Fibroblast of lung (primary cell): ENCODE results near the gene FEM1C. TPM values are rescaled to one million over a fixed set of nuclear protein-coding genes. Genes with fewer than 3 reads are reported as not detected.

Source experiments
- DNase-seq, 2 donors: peaks; one replicate each; pipeline versions ENCODE4 v3.0.0 to v3.0.0-alpha.2; 2010; ENCODE audit warnings: low read depth in 2 of 2
- H2AFZ ChIP-seq: 2 replicates; pipeline ENCODE4 v1.5.1; 2012; ENCODE audit warnings: low read length, control low read depth, inconsistent platforms
- H3K27ac ChIP-seq: 2 replicates; pipeline ENCODE4 v1.5.1; 2011; ENCODE audit warnings: low read length, control low read depth; ENCODE audit not compliant: insufficient read depth
- H3K27me3 ChIP-seq: 2 replicates; pipeline ENCODE4 v1.5.1; 2011; ENCODE audit warnings: mild to moderate bottlenecking, low read length; ENCODE audit not compliant: control insufficient read depth, insufficient read depth
- H3K36me3 ChIP-seq: 2 replicates; pipeline ENCODE4 v1.5.1; 2011; ENCODE audit warnings: low read length; ENCODE audit not compliant: control insufficient read depth, insufficient read depth
- H3K4me1 ChIP-seq: 2 replicates; pipeline ENCODE4 v1.5.1; 2011; ENCODE audit warnings: low read length; ENCODE audit not compliant: control insufficient read depth, insufficient read depth; ENCODE audit errors: extremely low read depth
- H3K4me2 ChIP-seq: 2 replicates; pipeline ENCODE4 v1.5.1; 2011; ENCODE audit warnings: low read length, control low read depth; ENCODE audit not compliant: insufficient read depth; ENCODE audit errors: extremely low read depth
- H3K4me3 ChIP-seq, 4 experiments: fragments of 200-600 bp in 1 of 4; sonication (generic) in 1 of 4; replicated peaks in 1 of 4; 2 replicates each; pipeline ENCODE4 v1.5.1; 2011 to 2016; ENCODE audit warnings: low read length in 4 of 4, low read depth in 3 of 4, mild to moderate bottlenecking in 3 of 4, control low read depth in 2 of 4, inconsistent platforms in 1 of 4, mixed read lengths in 1 of 4; ENCODE audit not compliant: insufficient read depth in 1 of 4; ENCODE audit errors: control extremely low read depth in 1 of 4
- H3K79me2 ChIP-seq: 2 replicates; pipeline ENCODE4 v1.5.1; 2012; ENCODE audit warnings: mild to moderate bottlenecking, low read length, inconsistent platforms; ENCODE audit not compliant: control insufficient read depth, insufficient read depth
- H3K9ac ChIP-seq: 2 replicates; pipeline ENCODE4 v1.5.1; 2011; ENCODE audit warnings: mild to moderate bottlenecking, low read length, control low read depth; ENCODE audit not compliant: insufficient read depth
- H3K9me3 ChIP-seq: 2 replicates; pipeline ENCODE4 v1.5.1; 2012; ENCODE audit warnings: low read depth, low read length; ENCODE audit not compliant: control insufficient read depth, insufficient read depth
- H4K20me1 ChIP-seq: 2 replicates; pipeline ENCODE4 v1.5.1; 2011; ENCODE audit warnings: low read length; ENCODE audit not compliant: control insufficient read depth, insufficient read depth; ENCODE audit errors: extremely low read depth
- EZH2 ChIP-seq: IDR thresholded peaks from 2 replicates; pipeline ENCODE4 v1.5.1; 2012; ENCODE audit warnings: low read length, control low read depth, mild to moderate bottlenecking; ENCODE audit errors: missing control alignments
- polyA plus RNA-seq, 2 donors: library from polyadenylated mRNA; depleted of rRNA in 1 of 2; stranded (reverse) in 1 of 2; unstranded in 1 of 2; fragments of >200 nt; gene quantifications; 2 replicates each; pipeline ENCODE4 v1.2.1, GENCODE V29; 2011 to 2012; ENCODE audit warnings: missing spikeins in 1 of 2
- total RNA-seq: library from RNA; depleted of rRNA; stranded (reverse); fragments of >200 nt; gene quantifications from 2 replicates; pipeline ENCODE4 v1.2.1, GENCODE V29; 2014
- TF ChIP-seq, protein P1 (sequence below), 2 donors: IDR thresholded peaks in 1 of 2; conservative IDR thresholded peaks in 1 of 2; 1 replicate in 1 of 2; 2 replicates in 1 of 2; pipeline ENCODE4 v1.5.1; 2011 to 2012; ENCODE audit warnings: low read length in 2 of 2, control low read depth in 1 of 2, inconsistent platforms in 1 of 2, low read depth in 1 of 2, mild to moderate bottlenecking in 1 of 2

Gene FEM1C
- total and polyA plus RNA-seq, 2 donors (not counting 1 experiment from before 2014, with no cell fraction given) = 26.4 to 53.2 TPM

DNA sequence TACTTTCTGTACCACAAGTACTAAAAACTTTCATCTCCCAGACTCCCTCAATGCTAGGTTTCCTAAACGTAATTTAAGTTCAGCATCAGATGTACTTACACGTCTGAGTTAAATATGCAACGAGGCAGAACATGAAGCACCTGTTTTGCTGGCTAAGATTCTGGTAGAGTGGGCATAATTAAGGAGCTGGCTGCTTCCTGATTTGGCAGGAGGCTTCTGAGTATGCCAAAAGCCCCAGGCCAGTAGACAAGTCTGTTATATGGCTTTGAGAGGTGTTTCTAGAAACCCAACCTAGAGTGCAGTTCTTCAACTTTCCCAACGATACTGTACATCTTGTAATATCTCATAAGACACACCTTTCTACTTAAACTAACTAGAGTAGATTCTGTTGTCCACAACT is 44.1 kb upstream of the FEM1C start:
- Histone ChIP-seq H3K4me3 (no peak overlapping the region), H3K27me3 (no peaks in the 10 kb centered on the region), H3K9ac (no peak overlapping the region), H4K20me1 (no peaks in the 10 kb centered on the region), H3K27ac (no peak overlapping the region), H3K9me3 (no peaks in the 10 kb centered on the region), H3K36me3 (no peaks in the 10 kb centered on the region), H2AFZ (no peak overlapping the region), H3K79me2 (peaks cover 54% of the 10 kb centered on the region), H3K4me2 (no peak overlapping the region), H3K4me1 (peaks cover 3% of the 10 kb centered on the region)
- DNase-seq = no peak
- TF ChIP-seq, protein P1, sequence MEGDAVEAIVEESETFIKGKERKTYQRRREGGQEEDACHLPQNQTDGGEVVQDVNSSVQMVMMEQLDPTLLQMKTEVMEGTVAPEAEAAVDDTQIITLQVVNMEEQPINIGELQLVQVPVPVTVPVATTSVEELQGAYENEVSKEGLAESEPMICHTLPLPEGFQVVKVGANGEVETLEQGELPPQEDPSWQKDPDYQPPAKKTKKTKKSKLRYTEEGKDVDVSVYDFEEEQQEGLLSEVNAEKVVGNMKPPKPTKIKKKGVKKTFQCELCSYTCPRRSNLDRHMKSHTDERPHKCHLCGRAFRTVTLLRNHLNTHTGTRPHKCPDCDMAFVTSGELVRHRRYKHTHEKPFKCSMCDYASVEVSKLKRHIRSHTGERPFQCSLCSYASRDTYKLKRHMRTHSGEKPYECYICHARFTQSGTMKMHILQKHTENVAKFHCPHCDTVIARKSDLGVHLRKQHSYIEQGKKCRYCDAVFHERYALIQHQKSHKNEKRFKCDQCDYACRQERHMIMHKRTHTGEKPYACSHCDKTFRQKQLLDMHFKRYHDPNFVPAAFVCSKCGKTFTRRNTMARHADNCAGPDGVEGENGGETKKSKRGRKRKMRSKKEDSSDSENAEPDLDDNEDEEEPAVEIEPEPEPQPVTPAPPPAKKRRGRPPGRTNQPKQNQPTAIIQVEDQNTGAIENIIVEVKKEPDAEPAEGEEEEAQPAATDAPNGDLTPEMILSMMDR (conservative IDR thresholded peaks at IDR 0.05 in 1 of 2, IDR thresholded peaks at IDR 0.05 in 1 of 2; ENCODE audit: low read depth in 1 of 2, low read length in 2 of 2) = no peak
- TF ChIP-seq EZH2 = no peak

DNA sequence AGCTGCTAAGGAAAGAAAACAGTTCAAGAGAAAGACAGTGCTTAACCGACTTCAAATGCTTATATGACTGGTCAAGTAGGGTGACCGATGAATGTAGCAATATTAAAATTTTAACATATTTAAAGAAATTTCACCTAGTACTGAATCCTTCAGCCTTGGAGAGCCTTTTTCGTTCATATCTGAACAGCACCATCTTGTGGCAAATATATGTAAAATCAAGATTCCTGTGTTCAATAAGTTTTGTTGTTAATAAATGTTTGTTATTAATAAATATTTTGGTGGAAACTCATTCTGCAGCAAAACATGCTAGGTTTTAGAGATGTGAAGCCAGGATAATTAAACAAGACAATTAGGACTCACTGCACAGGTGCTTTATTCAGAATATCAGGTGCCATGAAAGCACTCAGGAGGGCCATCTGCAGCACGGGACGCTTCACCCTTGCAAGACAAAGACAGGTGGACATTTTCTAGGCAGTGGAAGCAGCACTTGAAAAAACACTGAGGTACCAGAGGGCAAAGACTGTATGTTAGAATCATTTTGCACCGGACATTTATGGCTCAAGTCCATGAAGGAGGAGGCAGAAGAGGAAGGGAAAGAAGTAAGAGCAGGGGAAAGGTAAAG is 42.1 kb upstream of the FEM1C start:
- no peak for TF ChIP-seq EZH2
- TF ChIP-seq, protein P1 (conservative IDR thresholded peaks at IDR 0.05 in 1 of 2, IDR thresholded peaks at IDR 0.05 in 1 of 2; ENCODE audit: low read depth in 1 of 2, low read length in 2 of 2) = peak; percentile 32 to 37
- Histone ChIP-seq H3K27ac (no peak overlapping the region), H3K4me2 (no peak overlapping the region), H4K20me1 (no peaks in the 10 kb centered on the region), H3K9ac (no peak overlapping the region), H3K4me1 (peaks cover 4% of the 10 kb centered on the region), H3K4me3 (no peak overlapping the region), H3K36me3 (no peaks in the 10 kb centered on the region), H3K79me2 (peaks cover 59% of the 10 kb centered on the region), H2AFZ (no peak overlapping the region), H3K27me3 (no peaks in the 10 kb centered on the region), H3K9me3 (no peaks in the 10 kb centered on the region)
- peak; percentile 29 to 71 for DNase-seq

DNA sequence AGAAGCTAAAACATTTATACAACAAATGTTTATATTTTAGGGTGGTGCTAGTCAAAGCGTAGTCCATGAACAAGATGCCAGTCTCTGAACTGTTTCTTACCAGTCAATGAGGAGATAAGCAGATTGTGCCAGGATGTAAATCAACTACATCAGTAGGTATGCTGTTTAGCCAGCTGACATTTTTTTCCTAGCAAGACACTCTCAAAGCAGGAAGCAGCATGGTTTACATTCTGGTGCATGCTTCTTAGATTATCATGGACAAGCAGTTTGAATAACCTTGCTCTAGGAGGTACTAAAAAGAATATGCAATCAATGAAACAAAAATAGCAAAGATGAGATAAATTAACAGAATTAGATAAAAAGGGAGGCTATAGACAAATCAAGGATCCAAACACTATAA is 40.7 kb upstream of the FEM1C start:
- no peak overlapping the region for H3K27ac ChIP-seq
- H3K9me3 ChIP-seq = no peaks in the 10 kb centered on the region
- no peak overlapping the region for H3K9ac ChIP-seq
- DNase-seq = no peak
- H2AFZ ChIP-seq = no peak overlapping the region
- H3K4me3 ChIP-seq = no peak overlapping the region
- TF ChIP-seq, protein P1 (conservative IDR thresholded peaks at IDR 0.05 in 1 of 2, IDR thresholded peaks at IDR 0.05 in 1 of 2; ENCODE audit: low read depth in 1 of 2, low read length in 2 of 2) = no peak
- TF ChIP-seq EZH2 = no peak
- H3K79me2 ChIP-seq = peaks cover 58% of the 10 kb centered on the region
- peaks cover 2% of the 10 kb centered on the region for H3K36me3 ChIP-seq
- no peaks in the 10 kb centered on the region for H3K27me3 ChIP-seq
- no peak overlapping the region for H3K4me2 ChIP-seq
- H3K4me1 ChIP-seq = peaks cover 4% of the 10 kb centered on the region
- H4K20me1 ChIP-seq = no peaks in the 10 kb centered on the region
